Panc1 (cell line): ENCODE results near the gene PDE9A.

ENCODE experiments used
- CTCF ChIP-seq: fragments of 450-650 bp; IDR thresholded peaks from 2 replicates; pipeline ENCODE4 v1.5.1; 2017; ENCODE audit warnings: mild to moderate bottlenecking
- POLR2AphosphoS5 ChIP-seq: IDR thresholded peaks from 2 replicates; pipeline ENCODE4 v1.6.1; 2012; ENCODE audit warnings: mild to moderate bottlenecking, low read depth, low read length, moderate library complexity
- SIN3A ChIP-seq: IDR thresholded peaks from 2 replicates; pipeline ENCODE4 v1.6.1; 2012; ENCODE audit warnings: low read depth, mild to moderate bottlenecking, low read length, moderate library complexity, borderline replicate concordance; ENCODE audit not compliant: insufficient read depth
- TCF7L2 ChIP-seq: IDR thresholded peaks from 2 replicates; pipeline ENCODE4 v1.6.1; 2011; ENCODE audit warnings: mild to moderate bottlenecking, low read depth, low read length, inconsistent platforms
- TF ChIP-seq, protein P1 (sequence below), 2 experiments: IDR thresholded peaks; 2 replicates each; pipeline ENCODE4 v1.6.1; 2011 to 2012; ENCODE audit warnings: low read depth in 2 of 2, control low read depth in 1 of 2, low read length in 1 of 2, mild to moderate bottlenecking in 1 of 2, moderate library complexity in 1 of 2; ENCODE audit not compliant: insufficient read depth in 1 of 2

- TF ChIP-seq CTCF: no peak
- TF ChIP-seq POLR2AphosphoS5: no peak
- TF ChIP-seq, protein P1, sequence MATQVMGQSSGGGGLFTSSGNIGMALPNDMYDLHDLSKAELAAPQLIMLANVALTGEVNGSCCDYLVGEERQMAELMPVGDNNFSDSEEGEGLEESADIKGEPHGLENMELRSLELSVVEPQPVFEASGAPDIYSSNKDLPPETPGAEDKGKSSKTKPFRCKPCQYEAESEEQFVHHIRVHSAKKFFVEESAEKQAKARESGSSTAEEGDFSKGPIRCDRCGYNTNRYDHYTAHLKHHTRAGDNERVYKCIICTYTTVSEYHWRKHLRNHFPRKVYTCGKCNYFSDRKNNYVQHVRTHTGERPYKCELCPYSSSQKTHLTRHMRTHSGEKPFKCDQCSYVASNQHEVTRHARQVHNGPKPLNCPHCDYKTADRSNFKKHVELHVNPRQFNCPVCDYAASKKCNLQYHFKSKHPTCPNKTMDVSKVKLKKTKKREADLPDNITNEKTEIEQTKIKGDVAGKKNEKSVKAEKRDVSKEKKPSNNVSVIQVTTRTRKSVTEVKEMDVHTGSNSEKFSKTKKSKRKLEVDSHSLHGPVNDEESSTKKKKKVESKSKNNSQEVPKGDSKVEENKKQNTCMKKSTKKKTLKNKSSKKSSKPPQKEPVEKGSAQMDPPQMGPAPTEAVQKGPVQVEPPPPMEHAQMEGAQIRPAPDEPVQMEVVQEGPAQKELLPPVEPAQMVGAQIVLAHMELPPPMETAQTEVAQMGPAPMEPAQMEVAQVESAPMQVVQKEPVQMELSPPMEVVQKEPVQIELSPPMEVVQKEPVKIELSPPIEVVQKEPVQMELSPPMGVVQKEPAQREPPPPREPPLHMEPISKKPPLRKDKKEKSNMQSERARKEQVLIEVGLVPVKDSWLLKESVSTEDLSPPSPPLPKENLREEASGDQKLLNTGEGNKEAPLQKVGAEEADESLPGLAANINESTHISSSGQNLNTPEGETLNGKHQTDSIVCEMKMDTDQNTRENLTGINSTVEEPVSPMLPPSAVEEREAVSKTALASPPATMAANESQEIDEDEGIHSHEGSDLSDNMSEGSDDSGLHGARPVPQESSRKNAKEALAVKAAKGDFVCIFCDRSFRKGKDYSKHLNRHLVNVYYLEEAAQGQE (IDR thresholded peaks at IDR 0.05; ENCODE audit: insufficient read depth in 1 of 2, low read depth in 2 of 2, low read length in 1 of 2): no peak
- no peak for TF ChIP-seq SIN3A
- TF ChIP-seq TCF7L2: no peak
Observed at GRCh38 chr21:42691901-42692559, 38.6 kb downstream of the PDE9A start.
